Stimulated activated CD8-positive, alpha-beta memory T cell treated with anti-CD3 and anti-CD28 coated beads, Interleukin-7, amount 100 ng/mL, for 4 hours (primary cell): ENCODE results near the gene PAQR5.
"Not testable (repeated sequence)": the region's sequence is repeated elsewhere in the genome, so short reads cannot be mapped to it uniquely, and the experiment has no call there.

Source experiments
- DNase-seq, 2 donors: peaks; one replicate each; pipeline ENCODE4 v3.0.0-alpha.2; 2020; ENCODE audit warnings: low read depth in 2 of 2

PAQR5 gene

GRCh38 chr15:69316291-69316690 is 17.6 kb downstream of the PAQR5 start:
- no peak for DNase-seq

GRCh38 chr15:69317392-69317841 is 18.7 kb downstream of the PAQR5 start:
- no peak for DNase-seq

- no peak for DNase-seq
Observed at GRCh38 chr15:69318033-69318432, 19.3 kb downstream of the PAQR5 start.

- no peak for DNase-seq
Observed at GRCh38 chr15:69319384-69320375, 21.0 kb downstream of the PAQR5 start.

GRCh38 chr15:69320977-69321554 is 22.4 kb downstream of the PAQR5 start:
- DNase-seq, result no peak

GRCh38 chr15:69323893-69324430 is 25.2 kb downstream of the PAQR5 start:
- no peak for DNase-seq

- no peak for DNase-seq
Observed at GRCh38 chr15:69324565-69324964, 25.9 kb downstream of the PAQR5 start.

GRCh38 chr15:69325456-69325971 is 26.8 kb downstream of the PAQR5 start:
- DNase-seq, result no peak

- no peak for DNase-seq
Observed at GRCh38 chr15:69328080-69328479, 29.4 kb downstream of the PAQR5 start.

GRCh38 chr15:69328739-69329138 is 30.0 kb downstream of the PAQR5 start:
- DNase-seq, result no peak

GRCh38 chr15:69337138-69337537 is 38.4 kb downstream of the PAQR5 start:
- no peak for DNase-seq

GRCh38 chr15:69338535-69339213 is 40.0 kb downstream of the PAQR5 start:
- no peak for DNase-seq

- DNase-seq, result not testable (repeated sequence)
Observed at GRCh38 chr15:69339214-69339543, 40.5 kb downstream of the PAQR5 start.

GRCh38 chr15:69340243-69340900 is 41.7 kb downstream of the PAQR5 start:
- no peak for DNase-seq

- no peak for DNase-seq
Observed at GRCh38 chr15:69341356-69341755, 42.6 kb downstream of the PAQR5 start.

GRCh38 chr15:69342460-69343076 is 43.9 kb downstream of the PAQR5 start:
- DNase-seq, result no peak

- no peak for DNase-seq
Observed at GRCh38 chr15:69343133-69343532, 44.4 kb downstream of the PAQR5 start.

- no peak for DNase-seq
Observed at GRCh38 chr15:69344238-69344637, 45.5 kb downstream of the PAQR5 start.

- DNase-seq, result no peak
Observed at GRCh38 chr15:69346112-69346511, 47.4 kb downstream of the PAQR5 start.

GRCh38 chr15:69351333-69351732 is 52.6 kb downstream of the PAQR5 start:
- no peak for DNase-seq

- no peak for DNase-seq
Observed at GRCh38 chr15:69351884-69352283, 53.2 kb downstream of the PAQR5 start.
